HCT116 (cell line): Measurements from ENCODE around the gene ZDHHC19. TPM values are rescaled to one million over a fixed set of nuclear protein-coding genes. Genes with fewer than 3 reads are reported as not detected.

Source experiments
- ATAC-seq: fragments of 200-7000 bp; cut with Tn5 transposase; 2 replicates; pipeline ENCODE4 v1.9.1; 2020; ENCODE audit warnings: mild to moderate bottlenecking, moderate library complexity
- BruUV-seq: library from RNA; stranded (reverse); fragments of 400-500 nt; replicated peaks from 2 replicates; lab custom pipeline; 2021; lab: Mats Ljungman, UMichigan
- CTCF ChIA-PET: fragments of 300-600 bp; sonication (Branson Sonifier 250); formaldehyde crosslinking; loops from one replicate; lab custom pipeline; 2021; ENCODE audit warnings: antibody characterized with exemption; lab: Charles Lee
- POLR2A ChIA-PET: fragments of 300-600, 350-600 bp; sonication (Branson Sonifier 250); formaldehyde crosslinking; loops from one replicate; lab custom pipeline; 2021; ENCODE audit warnings: antibody characterized with exemption; lab: Charles Lee
- RAD21 ChIA-PET, 2 experiments: fragments of 300-600 bp; sonication (Branson Sonifier 250); formaldehyde crosslinking; loops; one replicate each; lab custom pipeline; 2023; ENCODE audit warnings: low total read pairs in 2 of 2; ENCODE audit not compliant: uncharacterized antibody in 2 of 2, unreplicated experiment in 2 of 2, low non-redundant PET in 1 of 2; lab: Charles Lee
- DNase-seq: peaks from one replicate; pipeline ENCODE4 v3.0.0-alpha.2; 2010; ENCODE audit warnings: low read depth, low spot score
- H2AFZ ChIP-seq: fragments of 200-600 bp; shearing (Covaris generic), sonication (generic); 2 replicates; pipeline ENCODE4 v1.6.1; 2017; ENCODE audit warnings: low read depth, mixed run types, mixed read lengths, antibody characterized with exemption, low read length; ENCODE audit not compliant: poor library complexity, severe bottlenecking
- H3K27ac ChIP-seq: 2 replicates; pipeline ENCODE4 v1.5.1; 2012; ENCODE audit warnings: low read depth, low read length
- H3K27me3 ChIP-seq: fragments of 200-600 bp; sonication (generic); 2 replicates; pipeline ENCODE4 v1.6.1; 2016; ENCODE audit warnings: mixed run types, low read length, mixed read lengths; ENCODE audit not compliant: insufficient read depth
- H3K36me3 ChIP-seq, 2 experiments: fragments of 200-500 bp in 1 of 2; fragments of 200-600 bp in 1 of 2; sonication (Bioruptor generic) in 1 of 2; sonication (generic) in 1 of 2; 2 replicates each; pipeline versions ENCODE4 v1.5.1 to v1.6.1; 2014 to 2016; ENCODE audit warnings: low read length in 2 of 2, inconsistent platforms in 1 of 2, mixed read lengths in 1 of 2, mixed run types in 1 of 2; ENCODE audit not compliant: insufficient read depth in 2 of 2, control insufficient read depth in 1 of 2
- H3K4me1 ChIP-seq, 2 experiments: fragments of 200-600 bp in 1 of 2; sonication (generic) in 1 of 2; 2 replicates each; pipeline versions ENCODE4 v1.5.1 to v1.6.1; 2012 to 2017; ENCODE audit warnings: low read length in 2 of 2, inconsistent platforms in 1 of 2, mild to moderate bottlenecking in 1 of 2, mixed read lengths in 1 of 2, mixed run types in 1 of 2, moderate library complexity in 1 of 2; ENCODE audit not compliant: insufficient read depth in 2 of 2, control insufficient read depth in 1 of 2
- H3K4me2 ChIP-seq: fragments of 200-600 bp; sonication (generic); 2 replicates; pipeline ENCODE4 v1.6.1; 2017; ENCODE audit warnings: mixed run types, low read length, mixed read lengths
- H3K4me3 ChIP-seq, 2 experiments: fragments of 200-600 bp in 1 of 2; sonication (generic) in 1 of 2; replicated peaks in 1 of 2; 2 replicates each; pipeline ENCODE4 v1.5.1; 2011 to 2016; ENCODE audit warnings: low read length in 2 of 2, control low read depth in 1 of 2, low read depth in 1 of 2, mild to moderate bottlenecking in 1 of 2, mixed read lengths in 1 of 2, mixed run types in 1 of 2
- H3K79me2 ChIP-seq: fragments of 200-600 bp; sonication (generic); 2 replicates; pipeline ENCODE4 v1.6.1; 2017; ENCODE audit warnings: mild to moderate bottlenecking, mixed run types, low read length, moderate library complexity, mixed read lengths; ENCODE audit not compliant: insufficient read depth
- H3K9ac ChIP-seq: fragments of 200-600 bp; sonication (generic); 2 replicates; pipeline ENCODE4 v1.6.1; 2016; ENCODE audit warnings: low read length, mixed read lengths
- H3K9me2 ChIP-seq: fragments of 200-600 bp; sonication (generic), shearing (Covaris generic); 2 replicates; pipeline ENCODE4 v1.6.1; 2017; ENCODE audit warnings: mixed run types, mild to moderate bottlenecking, moderate library complexity; ENCODE audit not compliant: insufficient read depth
- H3K9me3 ChIP-seq, 2 experiments: fragments of 200-500 bp in 1 of 2; fragments of 200-600 bp in 1 of 2; sonication (Bioruptor generic) in 1 of 2; sonication (generic) in 1 of 2; 2 replicates each; pipeline ENCODE4 v1.6.1; 2014 to 2017; ENCODE audit warnings: low read length in 2 of 2, mixed read lengths in 2 of 2, inconsistent platforms in 1 of 2, low read depth in 1 of 2, mild to moderate bottlenecking in 1 of 2, mixed run types in 1 of 2, moderate library complexity in 1 of 2; ENCODE audit not compliant: control insufficient read depth in 1 of 2, insufficient read depth in 1 of 2
- H4K20me1 ChIP-seq: fragments of 200-600 bp; sonication (generic), shearing (Covaris generic); 2 replicates; pipeline ENCODE4 v1.6.1; 2017; ENCODE audit warnings: mixed run types, mild to moderate bottlenecking, moderate library complexity; ENCODE audit not compliant: insufficient read depth
- ATF3 ChIP-seq: IDR thresholded peaks from 2 replicates; pipeline ENCODE4 v1.6.1; 2012
- CEBPB ChIP-seq: IDR thresholded peaks from 2 replicates; pipeline ENCODE4 v1.6.1; 2012; ENCODE audit warnings: low read depth
- CTCF ChIP-seq, 3 experiments: fragments of 200-600 bp in 1 of 3; sonication (generic) in 1 of 3; IDR thresholded peaks in 2 of 3; conservative IDR thresholded peaks in 1 of 3; 2 replicates each; pipeline ENCODE4 v1.5.1; 2012 to 2017; ENCODE audit warnings: low read depth in 2 of 3, low read length in 2 of 3, antibody characterized with exemption in 1 of 3, borderline replicate concordance in 1 of 3, control low read depth in 1 of 3, mild to moderate bottlenecking in 1 of 3, mixed read lengths in 1 of 3, mixed run types in 1 of 3, moderate library complexity in 1 of 3; ENCODE audit not compliant: insufficient read depth in 1 of 3
- EGR1 ChIP-seq: IDR thresholded peaks from 2 replicates; pipeline ENCODE4 v1.6.1; 2012; ENCODE audit warnings: low read depth
- ELF1 ChIP-seq: IDR thresholded peaks from 2 replicates; pipeline ENCODE4 v1.6.1; 2012; ENCODE audit warnings: low read depth, borderline replicate concordance
- EZH2 ChIP-seq: fragments of 200-600 bp; sonication (generic); IDR thresholded peaks from 2 replicates; pipeline ENCODE4 v1.6.1; 2017; ENCODE audit warnings: antibody characterized with exemption, mixed run types
- EZH2phosphoT487 ChIP-seq: fragments of 200-600 bp; IDR thresholded peaks from 2 replicates; pipeline ENCODE4 v1.6.1; 2018; ENCODE audit warnings: antibody characterized with exemption, borderline replicate concordance
- FOSL1 ChIP-seq: IDR thresholded peaks from 2 replicates; pipeline ENCODE4 v1.6.1; 2012; ENCODE audit warnings: low read depth
- JUND ChIP-seq: IDR thresholded peaks from 2 replicates; pipeline ENCODE4 v1.6.1; 2012
- MAX ChIP-seq: IDR thresholded peaks from 2 replicates; pipeline ENCODE4 v1.6.1; 2012
- POLR2A ChIP-seq: IDR thresholded peaks from 2 replicates; pipeline ENCODE4 v1.7.0; 2011; ENCODE audit warnings: borderline replicate concordance; ENCODE audit not compliant: insufficient read depth, insufficient read length; ENCODE audit errors: extremely low read depth
- POLR2AphosphoS5 ChIP-seq: IDR thresholded peaks from 2 replicates; pipeline ENCODE4 v1.6.1; 2011; ENCODE audit warnings: mild to moderate bottlenecking, low read depth, low read length, moderate library complexity
- SIN3A ChIP-seq: IDR thresholded peaks from 2 replicates; pipeline ENCODE4 v1.6.1; 2012; ENCODE audit warnings: low read depth
- SP1 ChIP-seq: IDR thresholded peaks from 2 replicates; pipeline ENCODE4 v1.6.1; 2012; ENCODE audit warnings: low read depth
- TCF7L2 ChIP-seq: IDR thresholded peaks from 2 replicates; pipeline ENCODE4 v1.7.0; 2011; ENCODE audit warnings: borderline replicate concordance, inconsistent platforms; ENCODE audit not compliant: insufficient read depth, insufficient read length; ENCODE audit errors: extremely low read depth
- YY1 ChIP-seq: IDR thresholded peaks from 2 replicates; pipeline ENCODE4 v1.6.1; 2011; ENCODE audit warnings: low read length, low read depth, moderate library complexity, mild to moderate bottlenecking; ENCODE audit not compliant: insufficient replicate concordance; ENCODE audit errors: extremely low read depth
- ZBTB33 ChIP-seq: IDR thresholded peaks from 2 replicates; pipeline ENCODE4 v1.6.1; 2011; ENCODE audit warnings: mild to moderate bottlenecking, low read length, moderate library complexity; ENCODE audit not compliant: insufficient replicate concordance; ENCODE audit errors: extremely low read depth
- ZFX ChIP-seq: fragments of 450-650 bp; IDR thresholded peaks from 2 replicates; pipeline ENCODE4 v1.6.1; 2017
- intact Hi-C: fragments of 100-400 bp; cut with micrococcal nuclease; formaldehyde crosslinking; loops from 2 replicates; pipeline ENCODE4 v1.10.0; 2022
- total RNA-seq: library from RNA; stranded (reverse); gene quantifications from one replicate; pipeline ENCODE4 v1.2.1, GENCODE V29; 2021; ENCODE audit not compliant: unreplicated experiment

Gene ZDHHC19
- total RNA-seq, 1 experiment from 2014 or later: not detected

GRCh38 chr3:196227121-196227561 lies 15.9 kb upstream of the ZDHHC19 start:
- no peaks in the 10 kb centered on the region for H3K27me3 ChIP-seq
- H3K4me2 ChIP-seq: no peak overlapping the region
- RAD21 ChIA-PET: no interaction called here
- POLR2A ChIA-PET: no interaction called here
- ATAC-seq: no peak
- intact Hi-C loops: no loop called here
- H2AFZ ChIP-seq: no peak overlapping the region
- H3K9me3 ChIP-seq: no peaks in the 10 kb centered on the region
- no peaks in the 10 kb centered on the region for H3K4me1 ChIP-seq
- DNase-seq: no peak
- H3K4me3 ChIP-seq: no peak overlapping the region
- no peak for TF ChIP-seq ZFX
- no peak for TF ChIP-seq ZBTB33
- TF ChIP-seq SIN3A: no peak
- no peak for TF ChIP-seq EGR1
- no peak for TF ChIP-seq SP1
- no peak for TF ChIP-seq FOSL1
- TF ChIP-seq CTCF (IDR thresholded peaks at IDR 0.05 in 2 of 3, conservative IDR thresholded peaks at IDR 0.05 in 1 of 3; ENCODE audit: borderline replicate concordance in 1 of 3, insufficient read depth in 1 of 3, low read depth in 2 of 3, low read length in 2 of 3): no peak
- TF ChIP-seq POLR2AphosphoS5: no peak
- TF ChIP-seq JUND: no peak
- no peak for TF ChIP-seq ATF3
- TF ChIP-seq YY1: no peak
- no peak for TF ChIP-seq CEBPB
- TF ChIP-seq ELF1: no peak
- TF ChIP-seq POLR2A: no peak
- no peak for TF ChIP-seq EZH2phosphoT487
- no peak for TF ChIP-seq EZH2
- no peak for TF ChIP-seq MAX
- TF ChIP-seq TCF7L2: no peak
- TF ChIP-seq, all 23 proteins: peak for 0
- Histone ChIP-seq H4K20me1 (no peaks in the 10 kb centered on the region), H3K36me3 (no peaks in the 10 kb centered on the region), H3K9me2 (no peaks in the 10 kb centered on the region), H3K79me2 (no peaks in the 10 kb centered on the region), H3K27ac (no peak overlapping the region), H3K9ac (no peak overlapping the region)
- BruUV-seq: no TSS peak
- CTCF ChIA-PET: no interaction called here
